Parathyroid adenoma (tissue), 2 donors: ENCODE data around the gene LRP11.
A peak's percentile ranks its signal among the peaks of the same experiment; 100 is the strongest.

Source experiments
- H2AFZ ChIP-seq: fragments of 300-600 bp; sonication (generic); one replicate; pipeline ENCODE4 v1.7.0; 2017; ENCODE audit warnings: antibody characterized with exemption, mild to moderate bottlenecking
- H3K27ac ChIP-seq: fragments of 300-600 bp; sonication (generic); one replicate; pipeline ENCODE4 v1.7.0; 2017
- H3K27me3 ChIP-seq: fragments of 300-600 bp; sonication (generic); one replicate; pipeline ENCODE4 v1.7.0; 2017; ENCODE audit warnings: low read length; ENCODE audit not compliant: control insufficient read depth, insufficient read depth
- H3K36me3 ChIP-seq: fragments of 300-600 bp; sonication (generic); one replicate; pipeline ENCODE4 v1.7.0; 2017; ENCODE audit warnings: low read length; ENCODE audit not compliant: control insufficient read depth, insufficient read depth
- H3K4me1 ChIP-seq: fragments of 300-600 bp; sonication (generic); one replicate; pipeline ENCODE4 v1.7.0; 2017; ENCODE audit warnings: control low read depth
- H3K4me2 ChIP-seq: fragments of 300-600 bp; sonication (generic); one replicate; pipeline ENCODE4 v1.7.0; 2017; ENCODE audit warnings: low read length
- H3K4me3 ChIP-seq: fragments of 300-600 bp; sonication (generic); one replicate; pipeline ENCODE4 v1.7.0; 2017; ENCODE audit warnings: low read depth, low read length
- H3K79me2 ChIP-seq: fragments of 300-600 bp; sonication (generic); one replicate; pipeline ENCODE4 v1.7.0; 2017; ENCODE audit warnings: control low read depth
- H3K9ac ChIP-seq: fragments of 300-600 bp; sonication (generic); one replicate; pipeline ENCODE4 v1.7.0; 2017; ENCODE audit warnings: mild to moderate bottlenecking
- H3K9me3 ChIP-seq: fragments of 300-600 bp; sonication (generic); one replicate; pipeline ENCODE4 v1.7.0; 2017; ENCODE audit warnings: low read length; ENCODE audit not compliant: control insufficient read depth
- TF ChIP-seq, protein P1 (sequence below): fragments of 300-600 bp; sonication (generic); IDR thresholded peaks from one replicate; pipeline ENCODE4 v1.7.0; 2017; ENCODE audit warnings: antibody characterized with exemption, mild to moderate bottlenecking
- donor health status: primary hyperparathyroidism.

Gene LRP11

DNA sequence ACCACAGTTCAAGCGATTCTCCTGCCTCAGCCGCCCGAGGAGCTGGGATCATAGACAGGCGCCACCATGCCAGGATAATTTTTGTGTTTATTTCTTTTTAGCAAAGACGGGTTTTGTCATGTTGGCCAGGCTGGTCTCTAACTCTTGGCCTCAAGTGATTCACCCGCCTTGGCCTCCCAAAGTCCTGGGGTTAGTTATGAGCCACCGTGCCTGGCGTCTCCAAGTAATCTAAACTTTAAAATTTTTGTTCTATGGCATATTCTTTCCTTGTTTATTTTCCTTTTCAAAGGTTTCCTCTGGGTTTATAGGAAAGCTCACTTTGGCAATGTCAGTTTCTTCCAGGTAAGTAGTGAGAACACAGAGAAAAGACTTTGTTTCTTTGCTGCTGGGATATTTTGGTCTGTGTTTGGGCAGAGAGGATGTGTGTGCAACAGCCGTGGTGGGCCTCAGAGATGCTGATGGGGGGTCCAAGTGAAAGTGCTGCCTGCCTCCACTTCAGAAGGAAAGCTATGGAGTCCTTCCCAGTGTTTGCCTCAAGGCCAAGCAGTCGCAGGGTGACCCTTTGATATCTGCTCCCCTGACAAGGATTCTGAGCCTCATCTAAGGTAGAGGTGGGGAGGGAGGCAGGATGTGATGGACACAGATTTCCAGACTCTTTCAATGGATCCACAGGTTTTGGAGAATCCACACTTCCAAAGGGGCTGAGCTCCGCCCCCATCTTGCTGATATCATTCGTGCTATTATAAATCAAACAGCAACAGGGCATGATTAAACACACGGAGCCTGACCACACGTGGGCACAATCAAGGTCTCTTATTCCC, 2.3 kb downstream of the LRP11 start:
- Histone ChIP-seq H3K79me2 (peaks cover 21% of the 10 kb centered on the region), H3K27ac (peak overlapping the region; percentile 91), H3K4me3 (no peak overlapping the region), H3K9ac (no peak overlapping the region), H3K27me3 (no peaks in the 10 kb centered on the region), H3K36me3 (no peaks in the 10 kb centered on the region), H3K9me3 (no peaks in the 10 kb centered on the region), H3K4me1 (peaks cover 32% of the 10 kb centered on the region), H3K4me2 (peak overlapping the region; percentile 65), H2AFZ (peak overlapping the region; percentile 2)
- TF ChIP-seq, protein P1, sequence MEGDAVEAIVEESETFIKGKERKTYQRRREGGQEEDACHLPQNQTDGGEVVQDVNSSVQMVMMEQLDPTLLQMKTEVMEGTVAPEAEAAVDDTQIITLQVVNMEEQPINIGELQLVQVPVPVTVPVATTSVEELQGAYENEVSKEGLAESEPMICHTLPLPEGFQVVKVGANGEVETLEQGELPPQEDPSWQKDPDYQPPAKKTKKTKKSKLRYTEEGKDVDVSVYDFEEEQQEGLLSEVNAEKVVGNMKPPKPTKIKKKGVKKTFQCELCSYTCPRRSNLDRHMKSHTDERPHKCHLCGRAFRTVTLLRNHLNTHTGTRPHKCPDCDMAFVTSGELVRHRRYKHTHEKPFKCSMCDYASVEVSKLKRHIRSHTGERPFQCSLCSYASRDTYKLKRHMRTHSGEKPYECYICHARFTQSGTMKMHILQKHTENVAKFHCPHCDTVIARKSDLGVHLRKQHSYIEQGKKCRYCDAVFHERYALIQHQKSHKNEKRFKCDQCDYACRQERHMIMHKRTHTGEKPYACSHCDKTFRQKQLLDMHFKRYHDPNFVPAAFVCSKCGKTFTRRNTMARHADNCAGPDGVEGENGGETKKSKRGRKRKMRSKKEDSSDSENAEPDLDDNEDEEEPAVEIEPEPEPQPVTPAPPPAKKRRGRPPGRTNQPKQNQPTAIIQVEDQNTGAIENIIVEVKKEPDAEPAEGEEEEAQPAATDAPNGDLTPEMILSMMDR, result no peak

DNA sequence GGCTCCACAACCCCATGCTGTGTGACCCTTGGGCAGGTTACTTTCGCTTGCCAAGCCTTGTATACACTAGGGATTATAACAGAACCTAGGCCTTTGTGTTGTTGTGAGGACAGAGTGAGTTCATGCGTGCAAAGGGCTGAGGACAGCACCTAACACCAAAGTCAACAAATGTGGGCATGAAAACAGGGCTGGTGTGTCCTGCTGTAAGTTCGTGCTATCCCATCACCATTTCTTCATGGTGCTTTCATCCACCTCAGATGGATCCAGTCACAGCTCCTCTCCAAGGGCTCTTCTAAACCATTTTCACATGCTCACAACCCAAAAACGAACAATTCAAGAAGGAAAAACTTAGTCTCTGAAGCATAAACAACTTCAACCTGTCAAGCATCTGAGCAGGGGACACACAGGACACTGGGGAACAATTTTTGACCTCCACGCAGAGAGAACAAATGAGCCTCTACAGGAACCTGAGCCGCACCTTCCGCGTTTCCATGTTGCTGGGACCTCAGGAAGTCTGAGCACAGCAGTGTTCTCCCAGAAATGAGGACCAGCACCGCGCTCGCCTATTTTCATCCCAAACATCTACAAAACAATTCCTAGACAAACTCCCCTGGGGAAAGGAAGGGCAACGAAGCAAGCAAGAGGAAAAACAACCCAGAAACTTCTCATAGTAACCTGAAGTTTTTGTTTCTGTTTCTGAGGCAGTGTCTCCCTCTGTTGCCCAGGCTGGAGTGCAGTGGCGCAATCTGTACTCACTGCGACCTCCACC, 3.1 kb downstream of the LRP11 start:
- H3K36me3 ChIP-seq, result no peaks in the 10 kb centered on the region
- TF ChIP-seq, protein P1, result peak; percentile 44
- H3K27me3 ChIP-seq, result no peaks in the 10 kb centered on the region
- H3K4me2 ChIP-seq, result peak overlapping the region; percentile 48
- no peaks in the 10 kb centered on the region for H3K9me3 ChIP-seq
- H3K27ac ChIP-seq, result peak overlapping the region; percentile 91
- H3K9ac ChIP-seq, result no peak overlapping the region
- H3K79me2 ChIP-seq, result peaks cover 23% of the 10 kb centered on the region
- H2AFZ ChIP-seq, result peak overlapping the region; percentile 2
- peaks cover 39% of the 10 kb centered on the region for H3K4me1 ChIP-seq
- H3K4me3 ChIP-seq, result peak overlapping the region; percentile 32

DNA sequence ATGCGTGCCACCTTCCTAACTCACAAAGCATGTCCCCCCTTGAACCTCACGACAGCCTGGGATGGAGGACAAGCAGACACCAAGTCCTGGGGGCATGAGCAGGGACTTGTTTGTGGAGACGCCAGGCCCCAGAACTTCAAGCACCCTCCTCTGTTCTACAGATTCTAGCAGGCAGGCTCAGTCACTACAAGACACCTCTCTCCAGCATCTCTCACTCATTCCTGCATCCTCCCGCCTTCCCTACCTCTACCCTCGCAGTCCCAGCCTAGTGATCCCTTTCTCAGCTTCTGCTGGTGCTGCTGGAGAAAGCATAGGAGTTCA, 3.7 kb downstream of the LRP11 start:
- peaks cover 44% of the 10 kb centered on the region for H3K4me1 ChIP-seq
- H3K27ac ChIP-seq, result peak overlapping the region; percentile 91
- H3K27me3 ChIP-seq, result no peaks in the 10 kb centered on the region
- H3K9ac ChIP-seq, result no peak overlapping the region
- TF ChIP-seq, protein P1, result no peak
- H3K9me3 ChIP-seq, result no peaks in the 10 kb centered on the region
- peak overlapping the region; percentile 32 for H3K4me3 ChIP-seq
- H3K4me2 ChIP-seq, result peak overlapping the region; percentile 48
- peaks cover 23% of the 10 kb centered on the region for H3K79me2 ChIP-seq
- H2AFZ ChIP-seq, result peak overlapping the region; percentile 7
- no peaks in the 10 kb centered on the region for H3K36me3 ChIP-seq

- Histone ChIP-seq H2AFZ (no peak overlapping the region), H3K4me2 (no peak overlapping the region), H3K9ac (no peak overlapping the region), H3K4me3 (no peak overlapping the region), H3K36me3 (no peaks in the 10 kb centered on the region), H3K9me3 (no peaks in the 10 kb centered on the region), H3K79me2 (peaks cover 28% of the 10 kb centered on the region), H3K27me3 (no peaks in the 10 kb centered on the region), H3K27ac (peak overlapping the region; percentile 91), H3K4me1 (peaks cover 49% of the 10 kb centered on the region)
- TF ChIP-seq, protein P1, result no peak
These were observed 4.2 kb downstream of the LRP11 start for GRCh38 chr6:149859938-149860337.
